Measurements from ENCODE around the gene ATG13. TPM values are rescaled to one million over a fixed set of nuclear protein-coding genes. Genes with fewer than 3 reads are reported as not detected.

Gene ATG13
- total RNA-seq, 1 donor from 2014 or later = 85.6 TPM

Other genes starting within 250 kb of the ATG13 start
- gene MDK, start 235.9 kb upstream of the ATG13 start, total RNA-seq (ENCODE audit: unreplicated experiment) = 553 TPM
- not detected for gene CHRM4, start 225.8 kb upstream of the ATG13 start, total RNA-seq (ENCODE audit: unreplicated experiment)
- gene AMBRA1, start 23.5 kb upstream of the ATG13 start, total RNA-seq (ENCODE audit: unreplicated experiment) = 36.9 TPM
- gene HARBI1, start 326 bp upstream of the ATG13 start, total RNA-seq (ENCODE audit: unreplicated experiment) = 6.1 TPM
- gene ARHGAP1, start 83.1 kb downstream of the ATG13 start, total RNA-seq (ENCODE audit: unreplicated experiment) = 69.5 TPM
- gene ZNF408, start 83.5 kb downstream of the ATG13 start, total RNA-seq (ENCODE audit: unreplicated experiment) = 23.2 TPM
- 4.4 TPM for gene F2, start 101.7 kb downstream of the ATG13 start, total RNA-seq (ENCODE audit: unreplicated experiment)
- gene CKAP5, start 228.7 kb downstream of the ATG13 start, total RNA-seq (ENCODE audit: unreplicated experiment) = 84.4 TPM

Measured in endothelial cell (in vitro differentiated cells).